HG03575 (cell line): ENCODE results near the gene C3orf18.

ENCODE experiments used
- ATAC-seq: cut with Tn5 transposase; IDR thresholded peaks from one replicate; pipeline ENCODE4 v1.9.1; 2021; ENCODE audit not compliant: unreplicated experiment, insufficient number of reproducible peaks, low FRiP score; ENCODE audit errors: extremely low read depth

Gene C3orf18

GRCh38 chr3:50604628-50605588, 37.4 kb upstream of the C3orf18 start:
- no peak for ATAC-seq

- ATAC-seq: no peak
Observed at GRCh38 chr3:50604110-50604621, 36.6 kb upstream of the C3orf18 start.

- ATAC-seq: no peak
Observed at GRCh38 chr3:50603261-50604109, 35.9 kb upstream of the C3orf18 start.

- ATAC-seq: no peak
Observed at GRCh38 chr3:50602595-50603191, 35.1 kb upstream of the C3orf18 start.

- ATAC-seq: no peak
Observed at GRCh38 chr3:50600841-50601591, 33.5 kb upstream of the C3orf18 start.

- no peak for ATAC-seq
Observed at GRCh38 chr3:50600141-50600753, 32.7 kb upstream of the C3orf18 start.

GRCh38 chr3:50599716-50600118, 32.2 kb upstream of the C3orf18 start:
- no peak for ATAC-seq

- no peak for ATAC-seq
Observed at GRCh38 chr3:50599115-50599715, 31.7 kb upstream of the C3orf18 start.

- ATAC-seq: no peak
Observed at GRCh38 chr3:50594253-50594785, 26.8 kb upstream of the C3orf18 start.

GRCh38 chr3:50592568-50592967, 25.0 kb upstream of the C3orf18 start:
- ATAC-seq: no peak

GRCh38 chr3:50591196-50591741, 23.7 kb upstream of the C3orf18 start:
- ATAC-seq: no peak

GRCh38 chr3:50588759-50589433, 21.3 kb upstream of the C3orf18 start:
- no peak for ATAC-seq

- ATAC-seq: no peak
Observed at GRCh38 chr3:50587806-50588758, 20.5 kb upstream of the C3orf18 start.

GRCh38 chr3:50587373-50587772, 19.8 kb upstream of the C3orf18 start:
- ATAC-seq: no peak

- ATAC-seq: no peak
Observed at GRCh38 chr3:50586763-50587070, 19.2 kb upstream of the C3orf18 start.
